SK-N-SH (cell line): ENCODE measurements around the gene DPP4. TPM values are rescaled to one million over a fixed set of nuclear protein-coding genes. Genes with fewer than 3 reads are reported as not detected.

Experiments
- CTCF ChIA-PET: fragments of 300-600, 350-600 bp; formaldehyde crosslinking; extraction: SDS; loops from one replicate; lab custom pipeline; 2021; lab: Yijun Ruan, JAX
- POLR2A ChIA-PET: fragments of 350-600 bp; sonication (Branson Sonifier 250); formaldehyde crosslinking; extraction: SDS; loops from one replicate; lab custom pipeline; 2020; ENCODE audit warnings: antibody characterized with exemption, inconsistent platforms; lab: Yijun Ruan, JAX
- DNase-seq: peaks from one replicate; pipeline ENCODE4 v3.0.0; 2012
- H2AFZ ChIP-seq: fragments of 200-600 bp; sonication (generic); 2 replicates; pipeline ENCODE4 v1.8.1; 2016; ENCODE audit warnings: antibody characterized with exemption, mild to moderate bottlenecking, low read depth
- H3F3A ChIP-seq: fragments of 200-600 bp; sonication (generic); replicated peaks from 2 replicates; pipeline ENCODE3; 2016; ENCODE audit warnings: antibody characterized with exemption, mild to moderate bottlenecking; ENCODE audit not compliant: insufficient read depth
- H3K27ac ChIP-seq, 2 experiments: fragments of 200-500 bp in 1 of 2; fragments of 200-600 bp in 1 of 2; sonication (Bioruptor generic) in 1 of 2; sonication (generic), shearing (Covaris generic) in 1 of 2; 2 replicates each; pipeline versions ENCODE4 v1.5.1 to v1.6.1; 2014 to 2016; ENCODE audit warnings: low read depth in 2 of 2, inconsistent platforms in 1 of 2, low read length in 1 of 2, mild to moderate bottlenecking in 1 of 2, mixed read lengths in 1 of 2
- H3K27me3 ChIP-seq: fragments of 200-600 bp; sonication (generic), shearing (Covaris generic); 2 replicates; pipeline ENCODE4 v1.6.1; 2016; ENCODE audit warnings: mixed run types; ENCODE audit not compliant: insufficient read depth
- H3K36me3 ChIP-seq, 2 experiments: fragments of 200-500 bp in 1 of 2; fragments of 200-600 bp in 1 of 2; sonication (Bioruptor generic) in 1 of 2; sonication (generic) in 1 of 2; replicated peaks in 1 of 2; 2 replicates each; pipeline versions ENCODE3 to v1.5.1; 2014 to 2016; ENCODE audit warnings: low read length in 1 of 2, mild to moderate bottlenecking in 1 of 2; ENCODE audit not compliant: insufficient read depth in 2 of 2, control insufficient read depth in 1 of 2
- H3K4me1 ChIP-seq, 2 experiments: fragments of 200-500 bp in 1 of 2; fragments of 200-600 bp in 1 of 2; sonication (Bioruptor generic) in 1 of 2; sonication (generic), shearing (Covaris generic) in 1 of 2; 2 replicates each; pipeline versions ENCODE4 v1.5.1 to v1.6.1; 2014 to 2016; ENCODE audit warnings: low read depth in 1 of 2, low read length in 1 of 2, mixed run types in 1 of 2; ENCODE audit not compliant: insufficient read depth in 2 of 2, control insufficient read depth in 1 of 2
- H3K4me2 ChIP-seq: fragments of 200-600 bp; sonication (generic), shearing (Covaris generic); 2 replicates; pipeline ENCODE4 v1.6.1; 2017; ENCODE audit warnings: mixed run types
- H3K4me3 ChIP-seq, 2 experiments: fragments of 200-500 bp in 1 of 2; fragments of 200-600 bp in 1 of 2; sonication (Bioruptor generic) in 1 of 2; sonication (generic), shearing (Covaris generic) in 1 of 2; 2 replicates each; pipeline versions ENCODE4 v1.5.1 to v1.8.1; 2014 to 2016; ENCODE audit warnings: low read depth in 2 of 2, inconsistent platforms in 1 of 2, low read length in 1 of 2, mild to moderate bottlenecking in 1 of 2, mixed read lengths in 1 of 2, moderate library complexity in 1 of 2
- H3K79me2 ChIP-seq: fragments of 200-600 bp; sonication (generic); 2 replicates; pipeline ENCODE4 v1.8.1; 2017; ENCODE audit warnings: mild to moderate bottlenecking; ENCODE audit not compliant: insufficient read depth
- H3K9ac ChIP-seq: fragments of 200-600 bp; sonication (generic); 2 replicates; pipeline ENCODE4 v1.6.1; 2017; ENCODE audit warnings: mixed run types
- H3K9me2 ChIP-seq: fragments of 200-600 bp; sonication (generic); 2 replicates; pipeline ENCODE4 v1.6.1; 2017; ENCODE audit warnings: mixed run types
- H3K9me3 ChIP-seq: fragments of 200-600 bp; sonication (generic); 2 replicates; pipeline ENCODE4 v1.6.1; 2017; ENCODE audit warnings: mixed run types, mild to moderate bottlenecking, moderate library complexity
- H4K20me1 ChIP-seq: fragments of 200-600 bp; sonication (generic); 2 replicates; pipeline ENCODE4 v1.6.1; 2017; ENCODE audit warnings: mild to moderate bottlenecking, mixed run types; ENCODE audit not compliant: insufficient read depth
- CTCF ChIP-seq: fragments of 200-600 bp; sonication (generic); IDR thresholded peaks from 2 replicates; pipeline ENCODE4 v1.6.1; 2017; ENCODE audit warnings: antibody characterized with exemption, mild to moderate bottlenecking, moderate library complexity
- ELF1 ChIP-seq: IDR thresholded peaks from 2 replicates; pipeline ENCODE4 v1.4.0; 2012
- EP300 ChIP-seq, 2 experiments: IDR thresholded peaks; 2 replicates each; pipeline versions ENCODE4 v1.4.0 to v1.6.1; 2012; ENCODE audit warnings: borderline replicate concordance in 1 of 2, low read depth in 1 of 2, low read length in 1 of 2
- FOSL2 ChIP-seq: IDR thresholded peaks from 2 replicates; pipeline ENCODE4 v1.4.0; 2012; ENCODE audit warnings: low read depth, mild to moderate bottlenecking, moderate library complexity, borderline replicate concordance
- GATA2 ChIP-seq: sonication (generic); formaldehyde crosslinking; IDR thresholded peaks from 2 replicates; pipeline ENCODE4 v1.5.0; 2020; ENCODE audit warnings: mild to moderate bottlenecking, missing genetic modification reagents
- JUND ChIP-seq: IDR thresholded peaks from 2 replicates; pipeline ENCODE4 v1.4.0; 2012
- MAX ChIP-seq: IDR thresholded peaks from 2 replicates; pipeline ENCODE4 v1.4.0; 2012; ENCODE audit warnings: low read depth
- MEF2A ChIP-seq: IDR thresholded peaks from 2 replicates; pipeline ENCODE4 v1.4.0; 2012; ENCODE audit warnings: low read depth, borderline replicate concordance
- MXI1 ChIP-seq: IDR thresholded peaks from 2 replicates; pipeline ENCODE4 v1.6.1; 2012; ENCODE audit warnings: mild to moderate bottlenecking, low read depth, low read length, improper control_type of control experiment
- NFIC ChIP-seq: IDR thresholded peaks from 2 replicates; pipeline ENCODE4 v1.4.0; 2012; ENCODE audit warnings: borderline replicate concordance
- NRF1 ChIP-seq: IDR thresholded peaks from 2 replicates; pipeline ENCODE4 v1.6.1; 2012; ENCODE audit warnings: low read depth, mild to moderate bottlenecking, low read length
- PBX3 ChIP-seq: IDR thresholded peaks from 2 replicates; pipeline ENCODE4; 2012
- POLR2AphosphoS5 ChIP-seq: IDR thresholded peaks from 2 replicates; pipeline ENCODE4 v1.6.1; 2012; ENCODE audit warnings: low read depth, low read length
- REST ChIP-seq: IDR thresholded peaks from 2 replicates; pipeline ENCODE4 v1.6.1; 2012; ENCODE audit warnings: mild to moderate bottlenecking, low read depth, low read length, moderate library complexity
- RXRA ChIP-seq: IDR thresholded peaks from 2 replicates; pipeline ENCODE4 v1.4.0; 2012; ENCODE audit warnings: low read depth, mild to moderate bottlenecking, borderline replicate concordance
- SIN3A ChIP-seq: IDR thresholded peaks from 2 replicates; pipeline ENCODE4 v1.6.1; 2012; ENCODE audit warnings: low read depth, mild to moderate bottlenecking, low read length, moderate library complexity, borderline replicate concordance
- TCF12 ChIP-seq: IDR thresholded peaks from 2 replicates; pipeline ENCODE4 v1.4.0; 2012
- TEAD4 ChIP-seq: IDR thresholded peaks from 2 replicates; pipeline ENCODE4 v1.4.0; 2012; ENCODE audit warnings: mild to moderate bottlenecking, borderline replicate concordance; ENCODE audit not compliant: insufficient read depth
- USF2 ChIP-seq: fragments of 150-350 bp; IDR thresholded peaks from 2 replicates; pipeline ENCODE4 v1.6.1; 2017; ENCODE audit warnings: antibody characterized with exemption, low read length, low read depth, borderline replicate concordance
- ZBTB33 ChIP-seq: IDR thresholded peaks from 2 replicates; pipeline ENCODE4 v1.4.0; 2012; ENCODE audit warnings: low read depth, borderline replicate concordance
- polyA plus RNA-seq, 3 experiments: library from polyadenylated mRNA; depleted of rRNA; stranded (reverse); fragments of >200 nt; gene quantifications; 2 replicates each; pipeline ENCODE4 v1.2.3, GENCODE V29; 2012

The DPP4 gene
- polyA plus RNA-seq, 1 of the 3 experiments (the other 2 are of a cell fraction), result 5.0 TPM

- H3K4me1 ChIP-seq, result peaks cover 0 to 44% of the 10 kb centered on the region in 2 experiments; a peak in 3 of 4 replicates
- H2AFZ ChIP-seq, result no peak overlapping the region
- no peaks in the 10 kb centered on the region for H3K9me2 ChIP-seq
- no peaks in the 10 kb centered on the region for H4K20me1 ChIP-seq
- H3K4me2 ChIP-seq, result peak overlapping the region; percentile 71
- no peak overlapping the region for H3K4me3 ChIP-seq
- no peak for DNase-seq
- peaks cover 17% of the 10 kb centered on the region for H3F3A ChIP-seq
- no peaks in the 10 kb centered on the region for H3K79me2 ChIP-seq
- peak; percentile 76 for TF ChIP-seq PBX3
- TF ChIP-seq ZBTB33, result no peak
- no peak for TF ChIP-seq REST
- TF ChIP-seq NFIC, result peak; percentile 29; the same call in 1 of the 2 replicates
- TF ChIP-seq JUND, result peak; percentile 39; the same call in 1 of the 2 replicates
- peak; percentile 64 for TF ChIP-seq RXRA
- TF ChIP-seq USF2, result no peak
- TF ChIP-seq FOSL2, result peak; percentile 26; the same call in 1 of the 2 replicates
- no peak for TF ChIP-seq ELF1
- peak in 1 of 2 experiments; percentile 44; a peak in 1 of 4 replicates for TF ChIP-seq EP300 (IDR thresholded peaks at IDR 0.05; ENCODE audit: borderline replicate concordance in 1 of 2, low read depth in 1 of 2, low read length in 1 of 2)
- TF ChIP-seq POLR2AphosphoS5, result no peak; the same call in 1 of the 2 replicates
- no peak for TF ChIP-seq MXI1
- 0 out of 2 replicates have a peak, but pooled peaks have one; percentile 10 for TF ChIP-seq MEF2A
- TF ChIP-seq GATA2, result no peak
- TF ChIP-seq TCF12, result peak; percentile 80
- peak; percentile 62; the same call in 1 of the 2 replicates for TF ChIP-seq MAX
- peak; percentile 59; the same call in 1 of the 2 replicates for TF ChIP-seq TEAD4
- no peak for TF ChIP-seq NRF1
- no peak for TF ChIP-seq CTCF
- 0 out of 2 replicates have a peak, but pooled peaks have one; percentile 40 for TF ChIP-seq SIN3A
- H3K9me3 ChIP-seq, result no peaks in the 10 kb centered on the region
- ChIA-PET POLR2A (no interaction called here), CTCF (interaction anchor here (0.9 kb wide), 1 partner anchor 8 kb away, joined by 3 read pairs; no protein-coding TSS in a partner anchor)
- H3K9ac ChIP-seq, result no peak overlapping the region
- no peaks in the 10 kb centered on the region for H3K36me3 ChIP-seq
- peak overlapping the region in 1 of 2 experiments; percentile 52; a peak in 2 of 4 replicates for H3K27ac ChIP-seq
- H3K27me3 ChIP-seq, result no peaks in the 10 kb centered on the region
Measured at GRCh38 chr2:162072181-162072702, 1.8 kb downstream of the DPP4 start.
